Activated T-helper 1 cell treated with Interleukin-2 at 50 U/mL for 16 hours (primary cell): ENCODE data around the gene MKX.
A peak's percentile ranks its signal among the peaks of the same experiment; 100 is the strongest.

Experiments
- DNase-seq: peaks from one replicate; pipeline ENCODE4 v3.0.0-alpha.2; 2020; ENCODE audit warnings: low read depth

The MKX gene

DNA sequence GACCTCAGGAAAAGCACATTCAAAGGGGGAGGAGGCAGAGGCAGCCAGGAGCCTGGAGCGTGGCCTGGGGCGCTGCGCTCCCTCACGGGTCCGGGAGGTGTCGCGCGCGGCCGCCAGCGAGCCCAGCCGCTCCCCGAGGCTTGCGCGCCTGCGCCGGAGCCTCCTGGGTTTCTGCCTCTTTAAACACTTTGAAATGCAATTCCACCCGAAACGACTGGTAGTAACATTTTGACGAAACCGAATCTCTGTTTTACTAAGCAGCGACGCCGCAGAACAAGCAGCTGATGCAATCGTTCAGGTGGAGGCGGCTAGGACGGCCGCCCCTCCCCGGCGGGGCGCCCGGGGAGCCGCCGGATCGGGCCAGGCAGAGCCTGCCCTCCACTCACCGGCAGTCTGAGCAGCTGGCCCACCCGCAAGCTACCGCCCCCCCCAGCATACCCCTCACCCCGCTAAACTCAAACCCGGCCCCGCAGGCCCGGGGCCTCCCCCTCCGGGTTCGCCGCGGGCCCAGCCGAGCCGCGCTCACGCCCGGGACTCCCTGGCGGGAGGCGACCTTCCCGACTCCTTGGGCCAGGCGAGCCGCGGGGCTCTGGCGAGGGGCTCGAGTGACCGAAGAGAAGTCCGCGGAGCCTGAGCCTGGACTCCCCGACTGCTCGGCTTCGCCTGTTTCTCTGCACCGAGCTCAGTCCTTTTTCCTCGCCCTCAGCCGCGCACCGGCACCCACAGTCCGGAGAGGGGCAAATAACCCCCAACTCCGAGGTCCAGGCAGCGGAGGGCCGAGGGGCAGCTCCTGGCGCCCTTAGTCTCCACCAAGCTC is 3.2 kb downstream of the MKX start:
- DNase-seq: peak; percentile 60

GRCh38 chr10:27741173-27742091 is 4.2 kb downstream of the MKX start:
- no peak for DNase-seq

- DNase-seq: no peak
These were observed 9.2 kb downstream of the MKX start for GRCh38 chr10:27736396-27736795.

GRCh38 chr10:27730041-27730440 is 15.6 kb downstream of the MKX start:
- no peak for DNase-seq

- no peak for DNase-seq
These were observed 17.3 kb downstream of the MKX start for GRCh38 chr10:27728338-27728737.

- no peak for DNase-seq
These were observed 21.3 kb downstream of the MKX start for GRCh38 chr10:27724287-27724686.

DNA sequence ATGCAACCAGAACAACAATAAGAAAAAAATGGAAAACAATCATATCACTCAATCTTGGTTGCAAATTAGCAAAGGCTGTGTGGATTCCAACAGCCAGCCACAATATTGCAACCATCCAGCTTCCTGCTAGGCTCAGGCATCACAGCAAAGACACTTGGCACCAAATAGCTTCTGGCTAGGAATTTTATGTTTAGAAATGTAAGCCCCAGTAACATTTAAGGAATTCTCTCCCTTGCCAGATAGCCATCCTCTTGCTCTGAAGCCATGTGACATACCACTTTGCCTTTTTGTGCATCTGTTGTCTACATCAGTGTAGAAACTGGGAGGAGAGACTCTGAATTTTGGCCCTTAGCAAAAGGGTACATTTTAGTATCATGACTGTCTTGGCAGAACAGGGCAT is 22.2 kb downstream of the MKX start:
- DNase-seq: no peak

- no peak for DNase-seq
These were observed 25.1 kb downstream of the MKX start for GRCh38 chr10:27720529-27720928.

DNA sequence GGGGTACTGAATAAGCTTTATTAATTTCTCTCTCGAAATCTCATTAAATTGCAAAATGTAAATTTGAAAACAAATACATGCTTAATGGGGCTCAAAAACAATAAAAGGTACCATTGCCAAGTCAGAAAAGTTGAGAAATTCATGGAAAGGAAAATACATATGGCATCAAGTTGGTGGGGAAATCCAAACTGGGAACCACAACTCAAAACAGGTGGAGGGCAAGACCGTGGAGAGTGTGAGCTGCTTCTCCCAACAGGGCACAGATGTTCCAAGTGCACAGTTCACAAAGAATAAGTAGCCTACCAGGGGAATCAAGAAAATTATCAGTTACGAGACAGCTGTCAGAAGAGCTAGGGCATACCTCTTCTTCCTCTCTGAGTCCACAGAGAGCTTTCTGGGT is 26.6 kb downstream of the MKX start:
- no peak for DNase-seq

- no peak for DNase-seq
These were observed 27.8 kb downstream of the MKX start for GRCh38 chr10:27717861-27718260.

DNA sequence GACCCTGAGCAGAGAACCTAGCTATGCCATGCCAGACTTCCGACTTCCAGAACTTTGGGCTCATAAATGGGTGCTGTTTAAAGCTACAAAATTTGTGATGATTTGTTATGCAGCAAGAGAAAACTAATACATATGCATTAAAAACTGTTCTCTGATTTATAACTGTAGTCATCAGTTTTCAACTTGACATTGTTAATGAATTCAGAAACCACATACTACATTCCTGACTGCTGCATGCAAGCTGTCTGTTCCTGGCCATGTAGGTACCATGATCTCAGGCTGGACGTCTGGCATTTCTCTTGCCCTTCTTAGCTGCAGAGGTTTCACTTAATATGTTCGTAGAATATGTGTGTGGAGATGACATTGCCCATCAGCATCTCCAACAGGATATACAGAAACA is 28.4 kb downstream of the MKX start:
- DNase-seq: no peak

DNA sequence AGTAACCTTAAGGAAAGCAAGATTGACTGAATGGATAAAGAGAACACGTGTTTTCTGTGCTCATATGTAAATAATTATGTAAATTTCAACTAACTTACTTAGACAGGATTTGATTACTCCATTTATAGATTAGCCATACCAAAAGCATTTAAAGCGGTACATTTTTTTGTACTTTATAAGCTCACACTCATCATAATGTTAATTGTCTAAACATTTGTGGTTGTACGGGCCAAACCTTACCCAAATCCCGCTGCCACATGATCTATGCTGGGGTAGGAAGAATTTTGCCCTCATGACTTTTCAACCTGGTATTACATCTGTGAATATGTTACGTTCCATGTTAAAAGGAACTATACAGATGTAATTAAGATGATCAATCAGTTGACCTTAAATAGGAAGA is 29.1 kb downstream of the MKX start:
- no peak for DNase-seq

DNA sequence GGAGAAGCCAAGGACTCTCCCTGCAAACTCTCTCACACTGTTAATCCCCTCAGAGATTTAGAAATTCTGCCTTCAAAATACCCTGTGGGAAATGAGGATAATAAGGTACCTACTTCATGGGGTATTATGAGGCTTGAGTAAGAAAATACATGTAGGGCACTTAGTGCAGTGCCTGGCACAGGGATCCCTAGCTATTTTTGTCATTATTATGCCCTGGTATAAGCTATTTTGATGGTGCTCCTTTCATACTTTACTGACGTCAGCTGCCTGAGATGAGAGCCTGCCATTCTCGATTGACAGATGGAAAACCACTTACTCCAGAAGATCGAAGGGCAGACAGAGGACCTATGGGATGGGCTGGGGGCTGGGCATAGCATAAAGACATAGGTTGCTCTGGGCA is 30.1 kb downstream of the MKX start:
- no peak for DNase-seq

DNA sequence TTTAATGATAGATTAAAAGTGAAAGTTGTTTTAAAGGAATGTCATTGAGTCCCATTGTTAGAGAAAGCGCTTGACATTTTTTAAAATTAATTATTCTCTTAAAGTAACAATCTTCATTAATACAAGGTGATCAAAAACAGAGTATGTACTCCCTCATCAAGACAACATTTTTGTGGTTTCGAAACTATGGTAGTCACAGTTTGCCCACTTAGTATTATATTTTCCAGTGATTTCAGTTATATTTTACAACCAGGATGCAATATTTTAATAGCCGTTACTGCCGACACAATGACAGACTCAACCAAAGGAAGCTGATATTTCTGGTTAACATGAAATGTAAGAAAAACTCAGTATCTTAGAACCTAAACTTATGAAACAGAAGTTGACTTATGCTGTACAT is 31.3 kb downstream of the MKX start:
- no peak for DNase-seq

GRCh38 chr10:27713941-27714340 is 31.7 kb downstream of the MKX start:
- DNase-seq: no peak

DNA sequence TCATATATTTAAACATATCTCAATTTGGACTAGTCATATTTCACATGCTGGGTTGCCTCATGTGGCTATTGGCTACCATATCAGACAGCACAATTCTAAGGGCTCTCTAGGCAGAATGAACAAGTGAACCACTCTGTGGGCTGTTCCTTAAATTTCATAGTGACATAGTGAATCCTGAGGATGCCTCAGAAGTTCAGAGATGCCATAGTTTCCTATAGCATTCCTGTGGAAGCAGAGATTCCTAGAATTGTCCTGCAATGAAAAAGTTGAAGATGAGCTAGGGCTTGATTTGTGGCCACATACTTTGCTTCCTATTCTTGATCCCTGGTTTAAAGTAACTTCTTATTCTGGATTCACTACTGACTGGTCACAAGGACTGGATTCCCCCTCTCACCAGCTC is 35.6 kb downstream of the MKX start:
- DNase-seq: no peak

- DNase-seq: no peak
These were observed 36.3 kb downstream of the MKX start for GRCh38 chr10:27709304-27709703.

- DNase-seq: no peak
These were observed 43.6 kb downstream of the MKX start for GRCh38 chr10:27701938-27702537.

GRCh38 chr10:27699776-27700175 is 45.8 kb downstream of the MKX start:
- no peak for DNase-seq

- no peak for DNase-seq
These were observed 46.7 kb downstream of the MKX start for GRCh38 chr10:27698961-27699360.

DNA sequence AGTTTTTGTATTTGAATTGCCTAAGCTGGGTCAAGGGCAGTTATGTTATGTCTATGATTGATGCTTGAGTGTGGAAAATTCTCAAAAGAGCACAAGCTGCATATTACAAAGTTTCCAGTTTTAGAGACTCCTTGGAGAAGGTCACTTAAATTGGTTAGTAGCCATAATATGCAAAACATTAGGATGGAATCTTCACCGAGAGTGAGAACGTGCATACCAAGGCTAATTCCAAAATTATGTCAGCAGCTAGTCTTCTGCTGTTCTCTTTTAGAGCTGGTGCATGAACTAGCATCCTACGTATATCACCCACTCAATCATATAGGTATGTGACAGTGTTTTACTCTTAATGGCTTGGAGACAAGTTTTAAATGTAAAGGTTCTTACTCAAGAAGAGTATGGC is 49.2 kb downstream of the MKX start:
- DNase-seq: no peak

DNA sequence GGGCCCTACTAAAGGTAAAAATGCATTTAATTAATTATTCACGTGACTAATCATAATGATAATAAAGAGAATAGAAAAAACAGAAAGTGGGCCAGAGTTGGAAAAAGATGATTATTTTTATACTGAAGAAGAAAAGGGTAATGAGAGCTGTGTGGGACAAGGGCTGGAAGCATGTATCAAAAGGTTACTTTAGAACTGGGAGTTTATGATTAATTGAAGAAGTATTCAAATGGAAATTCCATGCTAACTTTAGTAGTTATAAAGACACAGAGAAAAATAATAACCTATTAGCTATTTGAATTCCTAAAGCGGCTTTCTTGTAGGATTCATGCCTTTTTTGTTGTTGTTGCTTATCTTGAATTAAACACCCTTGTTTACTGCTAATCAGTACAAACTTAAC is 49.9 kb downstream of the MKX start:
- no peak for DNase-seq

- no peak for DNase-seq
These were observed 50.5 kb downstream of the MKX start for GRCh38 chr10:27695088-27695487.
